Measurements from ENCODE around the gene TMEM59L.

DNA sequence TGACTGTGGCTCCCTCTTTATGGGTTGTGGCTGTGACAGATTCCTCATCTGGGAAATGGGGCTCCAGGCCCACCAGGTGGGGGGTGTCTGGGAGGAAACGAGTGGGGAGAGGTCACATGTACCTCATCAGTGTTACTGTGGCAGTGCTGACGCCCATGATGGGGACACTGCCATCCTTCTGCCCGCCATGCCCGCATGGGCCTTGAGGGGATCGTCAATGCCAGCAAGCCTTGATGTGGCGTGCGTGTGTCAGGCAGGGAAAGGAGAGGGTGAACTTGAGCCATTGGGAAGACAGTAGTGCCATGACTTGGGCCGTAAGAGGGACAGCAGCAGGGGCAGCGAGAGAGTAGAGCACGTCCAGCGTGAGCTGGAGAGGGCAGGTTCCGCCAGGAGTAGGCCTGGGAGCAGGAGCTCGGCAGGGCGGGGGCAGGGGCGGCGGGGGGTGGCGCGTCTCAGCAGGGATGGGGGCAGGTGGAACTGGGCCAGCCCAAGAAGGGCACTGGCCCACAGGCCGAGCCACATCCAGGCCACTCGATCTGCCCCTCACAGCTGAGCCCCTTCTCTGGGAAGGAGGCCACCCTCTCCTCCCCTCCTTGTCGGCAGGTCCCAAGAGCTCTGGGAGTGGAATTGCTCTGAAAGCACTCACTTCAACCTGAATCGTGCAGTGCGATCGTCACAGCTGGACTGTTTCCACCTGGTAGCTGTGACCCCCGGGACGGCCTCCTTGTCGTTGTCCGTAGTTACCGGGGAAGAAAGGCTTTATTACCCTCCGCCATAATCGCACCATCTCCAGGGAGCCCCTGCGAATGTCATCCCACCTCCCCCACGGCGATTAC is 34.1 kb downstream of the TMEM59L start:
- TF ChIP-seq, protein P1, sequence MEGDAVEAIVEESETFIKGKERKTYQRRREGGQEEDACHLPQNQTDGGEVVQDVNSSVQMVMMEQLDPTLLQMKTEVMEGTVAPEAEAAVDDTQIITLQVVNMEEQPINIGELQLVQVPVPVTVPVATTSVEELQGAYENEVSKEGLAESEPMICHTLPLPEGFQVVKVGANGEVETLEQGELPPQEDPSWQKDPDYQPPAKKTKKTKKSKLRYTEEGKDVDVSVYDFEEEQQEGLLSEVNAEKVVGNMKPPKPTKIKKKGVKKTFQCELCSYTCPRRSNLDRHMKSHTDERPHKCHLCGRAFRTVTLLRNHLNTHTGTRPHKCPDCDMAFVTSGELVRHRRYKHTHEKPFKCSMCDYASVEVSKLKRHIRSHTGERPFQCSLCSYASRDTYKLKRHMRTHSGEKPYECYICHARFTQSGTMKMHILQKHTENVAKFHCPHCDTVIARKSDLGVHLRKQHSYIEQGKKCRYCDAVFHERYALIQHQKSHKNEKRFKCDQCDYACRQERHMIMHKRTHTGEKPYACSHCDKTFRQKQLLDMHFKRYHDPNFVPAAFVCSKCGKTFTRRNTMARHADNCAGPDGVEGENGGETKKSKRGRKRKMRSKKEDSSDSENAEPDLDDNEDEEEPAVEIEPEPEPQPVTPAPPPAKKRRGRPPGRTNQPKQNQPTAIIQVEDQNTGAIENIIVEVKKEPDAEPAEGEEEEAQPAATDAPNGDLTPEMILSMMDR (IDR thresholded peaks at IDR 0.05) = no peak
- TF ChIP-seq POLR2A (IDR thresholded peaks at IDR 0.05) = no peak

Data from adrenal gland (tissue), 5 donors.